H1 (cell line): ENCODE data around the gene GABRA6. TPM values are rescaled to one million over a fixed set of nuclear protein-coding genes. Genes with fewer than 3 reads are reported as not detected.
A peak's percentile ranks its signal among the peaks of the same experiment; 100 is the strongest.

Experiments
- CTCF ChIA-PET: fragments of 300-600 bp; sonication (Branson Sonifier 250); formaldehyde crosslinking; loops from one replicate; lab custom pipeline; 2021; ENCODE audit not compliant: partially characterized antibody; lab: Charles Lee
- POLR2A ChIA-PET: fragments of 300-600 bp; sonication (Branson Sonifier 250); formaldehyde crosslinking; loops from one replicate; lab custom pipeline; 2021; ENCODE audit warnings: inconsistent platforms; ENCODE audit not compliant: partially characterized antibody; lab: Charles Lee
- DNase-seq, 2 experiments: peaks; one replicate each; pipeline versions ENCODE4 v3.0.0 to v3.0.0-alpha.2; 2010 to 2022; ENCODE audit warnings: low spot score in 2 of 2, low read depth in 1 of 2, mixed read lengths in 1 of 2
- FAIRE-seq: peaks from 2 replicates; lab custom pipeline; 2011; peaks lifted over from hg19 to GRCh38; lab: Jason Lieb, UNC
- H2AFZ ChIP-seq: 2 replicates; pipeline ENCODE4 v1.8.1; 2012; ENCODE audit warnings: low read length, inconsistent platforms
- H2AK5ac ChIP-seq: 2 replicates; pipeline ENCODE4 v1.6.1; 2013; ENCODE audit warnings: low read depth, low read length
- H2BK120ac ChIP-seq: replicated peaks from 2 replicates; pipeline ENCODE3; 2013; ENCODE audit warnings: low read depth, low read length, inconsistent platforms
- H2BK12ac ChIP-seq: 2 replicates; pipeline ENCODE4 v1.6.1; 2013; ENCODE audit warnings: low read depth, low read length
- H2BK15ac ChIP-seq: 2 replicates; pipeline ENCODE4 v1.6.1; 2013; ENCODE audit warnings: low read length
- H2BK20ac ChIP-seq: 2 replicates; pipeline ENCODE4 v1.6.1; 2013; ENCODE audit warnings: low read length
- H2BK5ac ChIP-seq: 2 replicates; pipeline ENCODE4 v1.6.1; 2013; ENCODE audit warnings: low read depth, low read length
- H3K14ac ChIP-seq: 2 replicates; pipeline ENCODE4 v1.6.1; 2013; ENCODE audit warnings: inconsistent platforms; ENCODE audit not compliant: insufficient read length
- H3K18ac ChIP-seq: 2 replicates; pipeline ENCODE4 v1.6.1; 2013; ENCODE audit warnings: low read length; ENCODE audit errors: extremely low read depth
- H3K23ac ChIP-seq: 2 replicates; pipeline ENCODE4 v1.6.1; 2013; ENCODE audit warnings: inconsistent platforms; ENCODE audit not compliant: insufficient read length
- H3K23me2 ChIP-seq: 2 replicates; pipeline ENCODE4 v1.6.1; 2013; ENCODE audit warnings: low read depth, low read length
- H3K27ac ChIP-seq: 2 replicates; pipeline ENCODE4 v1.6.1; 2011; ENCODE audit warnings: low read depth, low read length, inconsistent platforms
- H3K27me3 ChIP-seq, 4 experiments: replicated peaks in 1 of 4; 1 replicate in 1 of 4; 2 replicates in 3 of 4; pipeline versions ENCODE4 v1.6.1 to v1.8.1; 2011 to 2013; ENCODE audit warnings: low read length in 3 of 4, mild to moderate bottlenecking in 3 of 4, inconsistent platforms in 2 of 4, mixed read lengths in 2 of 4, moderate library complexity in 1 of 4; ENCODE audit not compliant: control insufficient read depth in 3 of 4, insufficient read depth in 3 of 4; ENCODE audit errors: extremely low read depth in 1 of 4
- H3K36me3 ChIP-seq, 4 experiments: 2 replicates each; pipeline versions ENCODE4 v1.6.1 to v1.8.1; 2011 to 2013; ENCODE audit warnings: mild to moderate bottlenecking in 4 of 4, low read length in 3 of 4, moderate library complexity in 2 of 4, control low read depth in 1 of 4, inconsistent platforms in 1 of 4; ENCODE audit not compliant: insufficient read depth in 4 of 4, control insufficient read depth in 2 of 4
- H3K4ac ChIP-seq: replicated peaks from 2 replicates; pipeline ENCODE3; 2013; ENCODE audit warnings: low read length, low read depth, mixed read lengths, inconsistent platforms; ENCODE audit not compliant: insufficient read length
- H3K4me1 ChIP-seq, 4 experiments: replicated peaks in 1 of 4; 1 replicate in 1 of 4; 2 replicates in 3 of 4; pipeline versions ENCODE4 v1.6.1 to v1.8.1; 2011 to 2013; ENCODE audit warnings: low read length in 3 of 4, inconsistent platforms in 2 of 4, mixed read lengths in 1 of 4; ENCODE audit not compliant: insufficient read depth in 4 of 4, control insufficient read depth in 3 of 4
- H3K4me2 ChIP-seq, 2 experiments: 2 replicates each; pipeline versions ENCODE4 v1.6.1 to v1.8.1; 2011 to 2013; ENCODE audit warnings: low read depth in 2 of 2, low read length in 2 of 2, control low read depth in 1 of 2, inconsistent platforms in 1 of 2, mild to moderate bottlenecking in 1 of 2; ENCODE audit not compliant: insufficient read depth in 1 of 2
- H3K4me3 ChIP-seq, 4 experiments: fragments of 200-600, 300-600 bp in 1 of 4; sonication (generic), shearing (Covaris generic), sonication (Bioruptor Twin) in 1 of 4; 2 replicates each; pipeline versions ENCODE4 v1.5.1 to v1.8.1; 2011 to 2016; ENCODE audit warnings: low read length in 4 of 4, low read depth in 3 of 4, control low read depth in 2 of 4, inconsistent platforms in 2 of 4, mild to moderate bottlenecking in 2 of 4, mixed read lengths in 1 of 4, moderate library complexity in 1 of 4; ENCODE audit not compliant: insufficient read depth in 2 of 4; ENCODE audit errors: extremely low read depth in 1 of 4
- H3K56ac ChIP-seq: replicated peaks from 2 replicates; pipeline ENCODE3; 2013; ENCODE audit warnings: low read depth, mild to moderate bottlenecking, mixed read lengths, low read length, inconsistent platforms; ENCODE audit not compliant: insufficient read length
- H3K79me1 ChIP-seq: 2 replicates; pipeline ENCODE4 v1.6.1; 2013; ENCODE audit warnings: low read depth, low read length, control low read depth
- H3K79me2 ChIP-seq, 2 experiments: 2 replicates each; pipeline versions ENCODE4 v1.6.1 to v1.8.1; 2012 to 2013; ENCODE audit warnings: low read length in 2 of 2, mild to moderate bottlenecking in 2 of 2, inconsistent platforms in 1 of 2; ENCODE audit not compliant: insufficient read depth in 2 of 2, control insufficient read depth in 1 of 2
- H3K9ac ChIP-seq, 4 experiments: replicated peaks in 1 of 4; 1 replicate in 1 of 4; 2 replicates in 3 of 4; pipeline versions ENCODE4 v1.6.1 to v1.8.1; 2011 to 2013; ENCODE audit warnings: low read depth in 3 of 4, low read length in 3 of 4, control low read depth in 2 of 4, mild to moderate bottlenecking in 2 of 4, moderate library complexity in 2 of 4, inconsistent platforms in 1 of 4; ENCODE audit errors: extremely low read depth in 1 of 4
- H3K9me3 ChIP-seq, 2 experiments: 2 replicates each; pipeline versions ENCODE4 v1.6.1 to v1.8.1; 2012 to 2013; ENCODE audit warnings: mild to moderate bottlenecking in 2 of 2, moderate library complexity in 2 of 2, control low read depth in 1 of 2, inconsistent platforms in 1 of 2, low read depth in 1 of 2, low read length in 1 of 2, mixed read lengths in 1 of 2; ENCODE audit not compliant: insufficient read depth in 2 of 2
- H4K20me1 ChIP-seq, 2 experiments: replicated peaks in 1 of 2; 2 replicates each; pipeline versions ENCODE3 to v1.8.1; 2011 to 2013; ENCODE audit warnings: inconsistent platforms in 2 of 2, low read length in 2 of 2, mild to moderate bottlenecking in 1 of 2; ENCODE audit not compliant: insufficient read depth in 2 of 2, control insufficient read depth in 1 of 2
- H4K5ac ChIP-seq: 2 replicates; pipeline ENCODE4 v1.6.1; 2013; ENCODE audit warnings: low read length, low read depth, mixed read lengths, inconsistent platforms; ENCODE audit not compliant: insufficient read length
- H4K8ac ChIP-seq: 2 replicates; pipeline ENCODE4 v1.8.0; 2013; ENCODE audit warnings: mild to moderate bottlenecking, moderate library complexity, low read length, inconsistent platforms; ENCODE audit not compliant: insufficient read depth; ENCODE audit errors: extremely low read depth
- H4K91ac ChIP-seq: replicated peaks from 2 replicates; pipeline ENCODE3; 2013; ENCODE audit warnings: low read length, mixed read lengths, inconsistent platforms; ENCODE audit not compliant: insufficient read length
- CEBPB ChIP-seq: IDR thresholded peaks from 2 replicates; pipeline ENCODE4 v1.6.1; 2012; ENCODE audit warnings: low read depth, low read length
- GTF2F1 ChIP-seq: IDR thresholded peaks from 2 replicates; pipeline ENCODE4 v1.6.1; 2012; ENCODE audit warnings: low read depth, low read length, improper control_type of control experiment, borderline replicate concordance
- KDM1A ChIP-seq: fragments of 200-600, 300-600 bp; sonication (generic); IDR thresholded peaks from 2 replicates; pipeline ENCODE4 v1.7.1; 2016; ENCODE audit warnings: mild to moderate bottlenecking, low read length, borderline replicate concordance
- MAFK ChIP-seq: IDR thresholded peaks from 2 replicates; pipeline ENCODE4 v1.6.1; 2012; ENCODE audit warnings: low read depth, mild to moderate bottlenecking, improper control_type of control experiment, low read length
- SP1 ChIP-seq: IDR thresholded peaks from 2 replicates; pipeline ENCODE4 v1.6.1; 2011; ENCODE audit warnings: low read depth, low read length
- TAF1 ChIP-seq: IDR thresholded peaks from 2 replicates; pipeline ENCODE4 v1.6.1; 2011; ENCODE audit warnings: mild to moderate bottlenecking, low read depth, low read length
- WGBS, 2 experiments: shearing (Covaris generic) in 1 of 2; methylation state at CpG; one replicate each; pipeline versions ENCODE4 v1.1.6 to v1.1.7; 2013 to 2015; ENCODE audit warnings: low lambda C conversion rate in 2 of 2, mixed read lengths in 2 of 2, inconsistent platforms in 1 of 2, low coverage in 1 of 2, missing lambda C conversion rate in 1 of 2; ENCODE audit not compliant: insufficient replicate concordance in 2 of 2, insufficient coverage in 1 of 2, insufficient read length in 1 of 2; ENCODE audit errors: extremely low coverage in 1 of 2, missing lambda C conversion rate in 1 of 2; 5-methylcytosine and 5-hydroxymethylcytosine counted together
- polyA plus RNA-seq, 7 experiments: library from polyadenylated mRNA; depleted of rRNA in 3 of 7; stranded (reverse) in 5 of 7; unstranded in 2 of 7; fragments of >200 nt in 5 of 7; fragments of 200-250 nt in 2 of 7; gene quantifications; 1 replicate in 5 of 7; 2 replicates in 1 of 7; 4 replicates in 1 of 7; pipeline versions ENCODE4 v1.2.1 to v1.2.3, GENCODE V29; 2011 to 2013; ENCODE audit warnings: missing spikeins in 2 of 7, mixed read lengths in 2 of 7
- total RNA-seq: library from RNA; stranded (reverse); fragmentation: NEBNext Ultra II Directional; extraction: Animal tissue kit (Norgen Biotek cat#: 25700); gene quantifications from 2 replicates; pipeline ENCODE4 v1.2.1, GENCODE V29; 2021
- TF ChIP-seq, protein P1 (sequence below): IDR thresholded peaks from 2 replicates; pipeline ENCODE4 v1.6.1; 2011; ENCODE audit warnings: low read depth, mild to moderate bottlenecking, low read length; ENCODE audit not compliant: insufficient read depth
- TF ChIP-seq, protein P2 (sequence below): IDR thresholded peaks from 2 replicates; pipeline ENCODE4 v1.6.1; 2012; ENCODE audit warnings: low read length, inconsistent platforms
- TF ChIP-seq, protein P3 (sequence below): IDR thresholded peaks from 2 replicates; pipeline ENCODE4 v1.6.1; 2012; ENCODE audit warnings: inconsistent platforms

GABRA6 gene
- total and polyA plus RNA-seq, 2 of the 8 experiments (the other 6 are each of a cell fraction or from before 2014, with no cell fraction given): not detected

DNA sequence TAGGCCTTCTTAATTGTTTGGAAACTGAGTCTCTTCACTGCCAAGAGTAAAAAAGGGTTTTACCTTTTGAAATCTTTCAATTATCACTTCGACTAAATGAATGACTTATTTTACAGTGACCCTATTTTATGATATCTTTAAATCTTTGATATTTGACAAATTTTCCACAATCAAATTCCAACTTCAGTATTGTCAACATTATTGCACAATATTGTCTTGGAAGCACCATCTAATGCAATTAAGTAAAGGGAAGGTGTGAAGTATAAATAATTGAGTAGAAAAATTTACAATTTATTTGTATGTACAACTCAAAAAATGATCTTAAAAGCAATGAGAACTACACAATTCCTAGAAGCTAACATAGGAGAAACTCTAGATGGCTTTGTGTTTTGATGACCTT lies 49.2 kb downstream of the GABRA6 start:
- H3K79me1 ChIP-seq: no peaks in the 10 kb centered on the region
- CTCF ChIA-PET: no interaction called here
- no peak overlapping the region for H2BK120ac ChIP-seq
- H3K9ac ChIP-seq: no peak overlapping the region
- FAIRE-seq (no peak), DNase-seq (no peak)
- no peaks in the 10 kb centered on the region for H3K27me3 ChIP-seq
- H2BK5ac ChIP-seq: no peak overlapping the region
- H3K4me1 ChIP-seq: no peaks in the 10 kb centered on the region
- no peak overlapping the region for H4K5ac ChIP-seq
- H2BK20ac ChIP-seq: no peak overlapping the region
- H3K36me3 ChIP-seq: no peaks in the 10 kb centered on the region
- no peak overlapping the region for H4K8ac ChIP-seq
- no peak for TF ChIP-seq SP1
- peak; percentile 62; the same call in 1 of the 2 replicates for TF ChIP-seq CEBPB
- TF ChIP-seq GTF2F1: no peak
- TF ChIP-seq KDM1A: no peak
- no peak for TF ChIP-seq TAF1
- TF ChIP-seq, protein P1, sequence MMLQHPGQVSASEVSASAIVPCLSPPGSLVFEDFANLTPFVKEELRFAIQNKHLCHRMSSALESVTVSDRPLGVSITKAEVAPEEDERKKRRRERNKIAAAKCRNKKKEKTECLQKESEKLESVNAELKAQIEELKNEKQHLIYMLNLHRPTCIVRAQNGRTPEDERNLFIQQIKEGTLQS: no peak
- TF ChIP-seq, protein P2, sequence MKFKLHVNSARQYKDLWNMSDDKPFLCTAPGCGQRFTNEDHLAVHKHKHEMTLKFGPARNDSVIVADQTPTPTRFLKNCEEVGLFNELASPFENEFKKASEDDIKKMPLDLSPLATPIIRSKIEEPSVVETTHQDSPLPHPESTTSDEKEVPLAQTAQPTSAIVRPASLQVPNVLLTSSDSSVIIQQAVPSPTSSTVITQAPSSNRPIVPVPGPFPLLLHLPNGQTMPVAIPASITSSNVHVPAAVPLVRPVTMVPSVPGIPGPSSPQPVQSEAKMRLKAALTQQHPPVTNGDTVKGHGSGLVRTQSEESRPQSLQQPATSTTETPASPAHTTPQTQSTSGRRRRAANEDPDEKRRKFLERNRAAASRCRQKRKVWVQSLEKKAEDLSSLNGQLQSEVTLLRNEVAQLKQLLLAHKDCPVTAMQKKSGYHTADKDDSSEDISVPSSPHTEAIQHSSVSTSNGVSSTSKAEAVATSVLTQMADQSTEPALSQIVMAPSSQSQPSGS: no peak
- TF ChIP-seq, protein P3, sequence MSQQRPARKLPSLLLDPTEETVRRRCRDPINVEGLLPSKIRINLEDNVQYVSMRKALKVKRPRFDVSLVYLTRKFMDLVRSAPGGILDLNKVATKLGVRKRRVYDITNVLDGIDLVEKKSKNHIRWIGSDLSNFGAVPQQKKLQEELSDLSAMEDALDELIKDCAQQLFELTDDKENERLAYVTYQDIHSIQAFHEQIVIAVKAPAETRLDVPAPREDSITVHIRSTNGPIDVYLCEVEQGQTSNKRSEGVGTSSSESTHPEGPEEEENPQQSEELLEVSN: no peak
- TF ChIP-seq MAFK: no peak
- H3K23ac ChIP-seq: no peak overlapping the region
- no peak overlapping the region for H2BK15ac ChIP-seq
- H3K4ac ChIP-seq: no peak overlapping the region
- no peak overlapping the region for H3K18ac ChIP-seq
- no peaks in the 10 kb centered on the region for H3K9me3 ChIP-seq
- H3K79me2 ChIP-seq: no peaks in the 10 kb centered on the region
- no peak overlapping the region for H3K4me3 ChIP-seq
- WGBS, 2 experiments: 90% methylated on average over 1 of the region's 1 CpG; no CpG with 5 or more reads in 1 of the 2 experiments
- H2AFZ ChIP-seq: no peak overlapping the region
- H3K4me2 ChIP-seq: no peak overlapping the region
- no peak overlapping the region for H3K14ac ChIP-seq
- no peak overlapping the region for H4K91ac ChIP-seq
- H3K27ac ChIP-seq: no peak overlapping the region
- no peak overlapping the region for H3K56ac ChIP-seq
- H2AK5ac ChIP-seq: no peak overlapping the region
- H3K23me2 ChIP-seq: no peaks in the 10 kb centered on the region
- no peak overlapping the region for H2BK12ac ChIP-seq
- POLR2A ChIA-PET: no interaction called here
- H4K20me1 ChIP-seq: no peaks in the 10 kb centered on the region
